ENCODE measurements around the gene PTPRO.

DNA sequence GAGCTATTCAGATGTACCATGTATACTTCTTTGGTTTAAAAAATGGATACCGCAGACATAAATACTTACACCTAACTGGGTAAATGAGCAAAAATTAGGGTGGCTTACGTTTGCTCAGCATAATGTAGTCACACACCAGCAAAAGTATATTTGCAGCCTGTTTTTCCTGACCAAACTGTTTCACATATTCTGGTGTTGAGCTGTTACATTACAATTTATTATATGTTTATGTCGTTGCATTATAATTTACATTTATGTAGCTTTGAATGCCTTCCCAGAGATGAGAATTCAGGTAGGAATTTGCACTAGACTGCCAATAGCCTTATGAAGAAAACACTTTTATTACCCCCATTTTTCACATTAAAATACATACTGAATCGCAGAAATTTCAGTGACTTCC, 183.3 kb downstream of the PTPRO start:
- TF ChIP-seq RXRA (IDR thresholded peaks at IDR 0.05; ENCODE audit: borderline replicate concordance, low read depth) (no peak), USF2 (IDR thresholded peaks at IDR 0.05; ENCODE audit: borderline replicate concordance, low read depth, low read length) (no peak), POLR2AphosphoS5 (IDR thresholded peaks at IDR 0.05; ENCODE audit: low read depth, low read length) (no peak), REST (IDR thresholded peaks at IDR 0.05; ENCODE audit: low read depth, low read length) (no peak)
- TF ChIP-seq, protein P1, sequence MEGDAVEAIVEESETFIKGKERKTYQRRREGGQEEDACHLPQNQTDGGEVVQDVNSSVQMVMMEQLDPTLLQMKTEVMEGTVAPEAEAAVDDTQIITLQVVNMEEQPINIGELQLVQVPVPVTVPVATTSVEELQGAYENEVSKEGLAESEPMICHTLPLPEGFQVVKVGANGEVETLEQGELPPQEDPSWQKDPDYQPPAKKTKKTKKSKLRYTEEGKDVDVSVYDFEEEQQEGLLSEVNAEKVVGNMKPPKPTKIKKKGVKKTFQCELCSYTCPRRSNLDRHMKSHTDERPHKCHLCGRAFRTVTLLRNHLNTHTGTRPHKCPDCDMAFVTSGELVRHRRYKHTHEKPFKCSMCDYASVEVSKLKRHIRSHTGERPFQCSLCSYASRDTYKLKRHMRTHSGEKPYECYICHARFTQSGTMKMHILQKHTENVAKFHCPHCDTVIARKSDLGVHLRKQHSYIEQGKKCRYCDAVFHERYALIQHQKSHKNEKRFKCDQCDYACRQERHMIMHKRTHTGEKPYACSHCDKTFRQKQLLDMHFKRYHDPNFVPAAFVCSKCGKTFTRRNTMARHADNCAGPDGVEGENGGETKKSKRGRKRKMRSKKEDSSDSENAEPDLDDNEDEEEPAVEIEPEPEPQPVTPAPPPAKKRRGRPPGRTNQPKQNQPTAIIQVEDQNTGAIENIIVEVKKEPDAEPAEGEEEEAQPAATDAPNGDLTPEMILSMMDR (IDR thresholded peaks at IDR 0.05), result no peak

Data from SK-N-SH (cell line).